SKM-1 (cell line): ENCODE results near the gene BCL2L14.

Experiments used
- DNase-seq: peaks from one replicate; lab custom pipeline; 2025; ENCODE audit not compliant: unreplicated experiment; lab: John Stamatoyannopoulos, UW

BCL2L14 gene, protein sequence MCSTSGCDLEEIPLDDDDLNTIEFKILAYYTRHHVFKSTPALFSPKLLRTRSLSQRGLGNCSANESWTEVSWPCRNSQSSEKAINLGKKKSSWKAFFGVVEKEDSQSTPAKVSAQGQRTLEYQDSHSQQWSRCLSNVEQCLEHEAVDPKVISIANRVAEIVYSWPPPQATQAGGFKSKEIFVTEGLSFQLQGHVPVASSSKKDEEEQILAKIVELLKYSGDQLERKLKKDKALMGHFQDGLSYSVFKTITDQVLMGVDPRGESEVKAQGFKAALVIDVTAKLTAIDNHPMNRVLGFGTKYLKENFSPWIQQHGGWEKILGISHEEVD

DNA sequence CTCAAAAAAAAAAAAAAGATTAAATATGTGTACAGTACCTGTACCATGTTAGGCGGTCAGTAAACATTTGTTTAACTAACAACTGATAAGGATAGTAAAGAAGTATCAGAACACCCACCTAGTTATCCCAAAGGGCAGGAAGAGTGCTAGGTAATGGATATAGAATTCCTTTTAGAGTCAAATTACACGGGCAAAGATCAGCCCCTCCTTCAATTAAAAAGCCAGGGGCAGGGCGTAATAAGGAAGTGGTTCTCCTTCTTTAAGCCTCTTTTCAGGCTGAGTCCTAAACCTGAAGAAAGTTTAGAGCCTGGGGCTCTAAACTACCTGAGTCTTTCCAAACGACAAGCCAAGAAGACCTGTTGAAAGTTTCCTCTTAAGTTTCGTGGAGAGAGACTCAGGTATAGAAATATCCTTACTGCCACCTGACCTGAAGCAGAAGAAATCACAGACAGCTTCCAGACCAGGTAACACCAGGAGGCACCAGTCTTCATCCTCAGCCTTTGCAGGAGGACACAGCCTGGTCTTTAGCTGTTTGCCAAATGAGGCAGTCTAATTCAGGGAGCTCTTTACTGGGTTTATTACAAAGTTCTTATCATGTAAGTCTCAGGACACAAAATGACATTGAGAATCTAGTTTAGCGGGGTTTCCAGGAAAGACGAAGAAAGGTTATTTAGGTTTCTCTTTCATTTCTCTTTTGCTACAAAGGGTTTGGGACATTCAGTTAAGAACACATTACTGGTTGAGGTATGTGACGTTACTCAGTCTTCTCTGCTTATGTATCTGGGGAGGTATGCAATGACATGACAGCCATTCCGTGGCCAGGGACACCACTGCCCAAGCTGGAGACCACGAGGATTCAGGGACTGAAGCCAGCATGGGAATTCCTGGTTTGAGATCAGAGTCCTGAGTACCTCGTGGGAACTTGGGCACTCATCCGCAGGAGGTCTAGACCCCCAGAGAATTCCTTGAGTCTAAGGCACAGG, at the start of gene BCL2L14:
BCL2L14 (plus strand) TSS at position 266 of the 983 bp plus-strand sequence. CDS start 8,367 bp downstream, outside the sequence.
- no peak for DNase-seq

DNA sequence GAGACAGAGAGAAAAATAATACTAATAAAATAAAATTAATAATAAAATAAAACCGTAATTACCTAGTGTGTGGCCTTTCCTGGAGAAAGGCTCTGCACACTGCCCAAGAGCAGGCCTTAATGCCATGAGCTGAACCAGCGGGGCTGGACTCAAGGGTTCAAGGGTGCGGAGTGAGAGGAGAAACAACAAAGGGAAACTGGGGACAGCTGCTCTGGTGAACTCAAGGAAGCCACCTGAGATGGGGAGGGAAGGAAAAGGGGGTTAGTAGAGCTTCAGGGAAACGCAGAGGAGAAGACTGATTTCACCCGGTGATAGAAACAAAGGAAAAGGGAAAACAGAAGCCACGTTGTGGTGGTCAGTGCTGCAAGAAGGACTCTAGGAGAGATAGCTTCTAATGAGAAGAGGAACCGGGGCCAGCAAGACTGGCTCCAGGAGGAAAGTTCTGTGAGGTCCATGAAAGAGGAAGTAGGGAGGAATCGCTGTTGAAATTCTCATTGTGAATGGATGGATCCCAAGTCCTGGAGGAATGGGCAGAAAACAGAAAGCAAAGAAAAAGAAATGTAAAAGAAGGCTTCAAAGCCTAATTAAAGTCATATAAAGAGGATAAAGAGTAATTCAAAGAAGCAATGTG, 48.3 kb upstream of the BCL2L14 start:
- no peak for DNase-seq

DNA sequence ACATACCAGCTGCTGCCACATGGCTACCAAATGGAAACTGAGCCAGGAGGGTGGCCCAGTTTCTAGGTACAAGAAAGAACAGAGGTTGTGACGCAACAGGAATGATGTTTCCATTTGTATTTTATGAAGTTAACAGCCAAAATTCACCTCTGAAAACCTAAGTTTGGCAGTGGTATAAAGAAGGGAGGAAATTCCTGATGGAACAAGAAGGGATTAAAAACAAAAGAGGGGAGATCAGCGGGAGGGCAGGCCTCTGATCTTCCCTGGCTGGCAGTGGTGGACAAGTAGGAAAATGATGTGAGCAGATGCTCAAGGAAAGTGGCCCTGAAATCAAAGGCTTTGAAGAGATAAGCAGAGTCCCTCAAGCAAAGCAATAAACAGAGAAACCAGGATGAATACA, 47.3 kb upstream of the BCL2L14 start:
- no peak for DNase-seq

DNA sequence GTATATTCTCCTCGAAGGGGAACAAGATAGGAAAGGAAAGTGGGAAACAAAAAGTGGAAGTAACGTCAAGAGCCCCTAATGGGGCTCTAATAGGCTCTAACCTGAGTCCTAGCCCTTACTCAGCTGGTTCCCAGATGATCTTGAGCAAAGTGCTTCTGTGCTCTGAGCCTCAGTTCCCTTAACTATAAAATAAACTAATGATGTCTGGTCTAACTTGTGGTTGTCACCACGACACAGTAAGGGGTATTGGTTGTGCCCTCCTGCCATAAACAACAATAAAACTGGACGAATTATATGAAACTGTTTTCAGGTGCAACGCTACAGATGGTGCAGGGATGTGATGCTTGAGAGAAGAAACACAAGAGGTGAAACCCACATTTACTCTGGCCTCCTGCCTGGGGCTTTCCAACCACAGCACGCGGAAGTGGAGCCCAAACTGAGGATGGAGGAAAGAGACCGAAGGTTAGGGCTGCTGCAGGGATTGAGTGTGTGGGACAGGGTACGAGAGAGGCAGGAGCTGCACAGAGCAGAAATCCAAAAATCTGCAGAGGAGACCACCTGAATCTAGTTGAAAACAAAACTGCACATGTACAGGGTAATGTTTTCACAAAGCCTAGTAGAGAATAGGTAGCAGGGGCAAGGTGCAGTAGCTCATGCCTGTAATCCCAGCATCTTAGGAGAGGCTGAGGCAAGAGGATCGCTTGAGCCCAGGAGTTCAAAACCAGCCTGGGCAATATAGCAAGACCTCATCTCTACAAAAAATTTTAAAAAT, 45.6 kb upstream of the BCL2L14 start:
- DNase-seq: no peak

DNA sequence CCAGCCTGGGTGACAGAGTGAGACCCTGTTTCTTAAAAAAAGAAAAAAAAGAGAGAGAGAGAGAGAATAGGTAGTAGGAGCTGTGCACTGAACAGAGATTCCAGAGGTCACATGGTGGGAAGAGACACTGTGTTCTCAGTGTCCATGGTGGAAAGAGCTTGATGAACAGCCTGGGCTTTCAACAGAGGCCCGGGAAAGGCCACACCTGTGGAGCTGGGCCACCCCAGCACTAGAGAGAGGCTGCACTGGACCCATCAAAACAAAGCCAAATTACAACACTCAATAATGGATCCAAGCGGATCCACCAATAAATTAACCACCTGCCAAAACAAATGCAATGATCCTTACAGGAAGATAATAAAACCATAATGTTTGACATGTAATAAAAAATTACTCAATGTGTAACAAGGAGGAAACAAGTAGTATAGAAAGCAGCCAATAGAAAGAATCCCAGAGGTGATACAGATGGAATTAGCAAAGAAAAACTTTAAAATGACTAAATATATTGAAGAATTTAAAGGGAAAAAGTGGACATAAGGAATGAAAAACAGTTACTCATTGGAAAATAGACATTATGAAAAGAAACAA, 44.8 kb upstream of the BCL2L14 start:
- DNase-seq: no peak

DNA sequence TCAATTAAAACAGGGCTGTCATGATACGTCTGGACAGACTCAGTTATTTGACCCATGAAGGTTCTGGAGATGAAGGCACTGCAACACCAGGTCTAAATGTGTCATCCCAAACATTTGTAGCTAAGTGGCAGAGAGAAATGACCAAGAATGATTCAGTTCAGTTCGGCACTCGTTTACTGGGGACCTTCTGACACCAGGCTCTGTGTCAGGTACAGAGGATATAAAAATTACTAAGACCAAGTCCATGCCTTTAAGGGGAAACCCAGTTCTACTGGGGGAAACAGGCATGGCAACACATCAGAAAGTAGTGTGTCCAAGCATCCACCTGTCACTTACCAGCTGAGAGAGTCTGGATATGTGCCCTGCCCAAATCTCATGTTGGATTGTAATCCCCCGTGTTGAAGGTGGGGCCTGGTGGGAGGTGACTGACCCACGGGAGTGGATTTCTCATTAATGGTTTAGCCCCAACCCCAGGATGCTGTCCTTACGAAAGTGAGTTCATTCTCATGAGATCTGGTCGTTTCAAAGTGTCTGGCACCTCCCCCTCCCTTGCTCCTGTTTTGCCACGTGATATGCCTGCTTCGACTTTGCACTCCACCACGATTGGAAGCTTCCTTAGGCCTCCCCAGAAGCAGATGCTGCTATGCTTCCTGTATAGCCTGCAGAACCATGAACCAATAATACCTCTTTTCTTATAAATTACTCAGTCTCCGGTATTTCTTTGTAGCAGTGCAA, 41.9 kb upstream of the BCL2L14 start:
- DNase-seq: no peak

DNA sequence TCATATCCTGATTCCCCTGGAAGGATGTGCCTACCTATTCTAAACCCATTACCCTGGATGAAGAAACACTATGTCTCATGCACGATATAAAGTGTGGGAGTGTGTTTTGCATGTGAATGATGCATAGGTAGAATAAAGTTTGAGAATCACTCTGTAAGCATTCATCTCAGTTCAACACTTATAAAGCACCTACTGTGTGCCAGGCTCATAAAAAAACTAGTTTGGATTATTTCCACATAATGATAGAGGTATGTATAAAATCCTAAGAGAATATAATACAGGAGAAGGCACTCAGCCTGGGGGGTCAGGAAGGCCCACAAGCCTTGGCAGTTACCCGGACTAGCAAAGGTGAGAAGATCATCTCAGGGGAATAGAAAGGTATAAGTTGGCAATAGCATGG, 41.1 kb upstream of the BCL2L14 start:
- DNase-seq: no peak

DNA sequence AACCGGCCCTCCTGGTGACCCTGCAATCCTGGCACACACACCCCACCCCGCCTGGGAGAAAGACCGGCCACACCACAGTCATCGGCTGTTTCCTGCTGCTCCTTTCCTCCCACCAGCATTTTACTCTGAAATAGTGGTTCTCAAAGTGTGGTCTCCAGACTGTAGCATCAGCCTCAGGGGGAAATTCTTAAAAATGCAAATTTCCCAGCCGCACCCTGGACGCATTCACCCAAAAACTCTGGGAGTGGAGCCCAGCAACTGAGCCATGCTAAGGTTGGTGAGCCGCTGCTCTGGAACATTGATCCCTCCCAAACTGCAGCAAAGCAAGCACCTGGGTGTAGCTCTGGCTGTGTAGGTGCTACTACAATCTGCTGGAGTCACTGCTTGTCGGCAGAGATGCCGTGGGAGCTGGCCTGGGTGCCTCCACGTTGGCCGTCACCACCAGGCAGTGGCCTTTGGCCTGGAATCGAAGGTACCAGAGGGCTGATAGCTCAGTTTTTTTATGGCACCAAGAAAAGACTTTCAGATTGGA, 38.4 kb upstream of the BCL2L14 start:
- DNase-seq: no peak

DNA sequence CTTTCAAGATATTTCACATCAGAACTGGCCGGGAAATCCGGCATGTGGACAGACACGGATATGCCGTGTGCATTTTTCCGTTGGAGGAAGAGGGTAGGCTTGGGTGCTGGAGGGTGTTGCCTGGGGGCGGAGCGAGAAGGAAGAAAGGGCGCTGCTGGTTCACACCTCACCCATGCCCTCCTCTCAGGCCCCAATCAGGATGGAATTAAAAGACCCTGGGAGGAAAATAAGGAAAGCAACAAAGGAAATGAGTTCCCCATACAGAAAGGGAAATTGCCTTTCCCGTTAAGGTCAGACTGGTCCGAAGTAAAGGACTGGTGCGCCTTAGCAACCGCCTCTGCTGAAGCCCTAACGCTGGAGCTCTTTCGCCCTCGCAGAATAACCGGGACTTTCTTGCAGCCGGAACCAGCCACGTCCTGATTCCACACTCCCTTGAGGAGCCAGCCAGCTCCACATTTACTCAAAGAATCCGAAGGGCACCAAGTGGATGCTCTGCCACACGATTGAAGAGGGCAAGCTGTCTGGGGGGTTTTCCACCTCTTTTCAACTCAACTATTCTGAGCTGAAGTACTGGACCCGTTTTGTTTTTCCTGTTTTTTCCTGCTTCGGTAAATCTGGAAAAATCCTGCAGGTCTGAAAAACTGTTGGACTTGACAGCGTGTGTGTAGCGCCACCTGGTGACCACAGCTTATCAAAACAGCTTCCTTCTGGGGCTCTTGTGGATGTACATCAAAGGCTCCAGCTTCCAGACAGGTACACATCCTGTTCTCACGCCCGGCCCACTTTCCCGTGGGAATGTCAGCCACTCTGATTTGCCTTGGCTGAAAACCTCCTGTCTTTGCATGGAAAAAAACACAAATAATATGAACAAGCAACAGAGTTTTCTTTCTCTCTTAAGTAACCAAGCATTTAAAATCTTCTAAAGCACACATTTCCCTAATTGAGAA, 37.6 kb upstream of the BCL2L14 start:
- DNase-seq: peak; percentile 25

DNA sequence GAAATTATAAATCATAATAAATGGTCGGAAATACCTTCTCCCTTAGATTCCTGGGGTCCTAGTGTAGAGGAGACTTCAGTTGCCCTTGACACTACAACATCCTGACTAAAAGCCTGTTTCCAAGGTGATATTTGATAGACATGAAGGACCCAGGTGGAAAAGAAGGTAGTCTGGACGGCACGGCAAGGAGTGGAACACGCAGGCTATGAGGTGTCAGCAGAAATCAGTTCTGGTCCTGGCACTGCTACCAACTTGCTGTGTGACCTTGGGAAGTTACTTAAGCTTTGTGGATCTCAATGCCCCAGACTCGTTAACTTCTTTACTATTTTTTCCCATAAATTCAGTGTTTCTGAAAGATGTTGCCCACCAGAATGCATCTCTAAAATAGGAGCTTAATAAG, 36.9 kb upstream of the BCL2L14 start:
- DNase-seq: no peak

DNA sequence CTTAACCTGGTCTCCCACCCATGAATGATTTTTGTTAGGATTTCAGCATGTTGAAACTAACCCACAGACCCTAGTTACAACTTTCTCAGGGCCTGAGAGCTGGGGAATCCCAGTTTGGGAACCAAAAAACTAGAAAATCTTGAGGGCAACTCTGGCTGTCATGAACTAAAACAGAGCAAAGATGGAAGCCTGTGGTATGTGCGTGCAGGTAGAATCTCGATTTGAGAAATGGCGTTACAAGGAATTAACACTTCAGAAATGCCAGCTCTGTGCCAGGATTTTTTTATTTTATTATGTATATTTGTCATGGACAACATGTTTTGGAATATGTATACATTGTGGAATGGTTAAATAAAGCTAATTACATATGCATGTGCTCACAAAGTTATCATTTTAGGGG, 36.4 kb upstream of the BCL2L14 start:
- no peak for DNase-seq

DNA sequence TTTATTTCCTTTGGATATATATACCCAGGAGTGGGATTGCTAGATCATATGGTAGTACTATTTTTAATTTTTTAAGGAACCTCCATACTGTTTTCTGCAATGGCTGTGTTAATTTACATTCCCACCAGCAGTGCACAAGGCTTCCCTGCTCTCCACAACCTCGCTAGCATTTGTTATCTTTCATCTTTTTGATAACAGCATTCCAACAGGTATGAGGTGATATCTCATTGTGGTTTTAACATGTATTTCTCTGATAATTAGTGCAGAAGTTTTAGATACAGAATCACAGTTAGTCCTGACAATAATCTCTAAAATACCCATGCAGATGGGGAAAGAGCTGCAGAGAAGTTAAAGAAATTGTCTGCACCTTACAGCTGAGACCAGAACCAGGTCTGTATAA, 35.5 kb upstream of the BCL2L14 start:
- DNase-seq: no peak

DNA sequence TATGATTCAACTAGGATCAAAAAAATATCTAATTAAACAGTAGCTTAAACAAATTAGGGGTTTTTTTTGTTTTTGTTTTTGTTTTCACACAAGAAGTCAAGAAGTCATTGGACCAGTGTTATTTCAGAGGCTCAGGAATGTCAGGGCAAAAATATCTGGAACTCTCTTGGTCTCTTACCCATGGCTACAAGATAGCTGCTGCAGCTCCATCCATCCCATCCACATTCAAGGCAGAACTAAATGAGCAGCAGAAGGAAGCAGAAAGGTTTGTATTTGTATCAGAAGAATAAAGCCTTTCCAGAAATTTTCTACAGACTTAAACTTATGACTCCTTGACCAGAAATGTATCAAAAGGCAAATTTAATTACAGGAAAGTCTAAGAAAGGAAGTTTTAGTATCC, 33.8 kb upstream of the BCL2L14 start:
- DNase-seq: no peak

DNA sequence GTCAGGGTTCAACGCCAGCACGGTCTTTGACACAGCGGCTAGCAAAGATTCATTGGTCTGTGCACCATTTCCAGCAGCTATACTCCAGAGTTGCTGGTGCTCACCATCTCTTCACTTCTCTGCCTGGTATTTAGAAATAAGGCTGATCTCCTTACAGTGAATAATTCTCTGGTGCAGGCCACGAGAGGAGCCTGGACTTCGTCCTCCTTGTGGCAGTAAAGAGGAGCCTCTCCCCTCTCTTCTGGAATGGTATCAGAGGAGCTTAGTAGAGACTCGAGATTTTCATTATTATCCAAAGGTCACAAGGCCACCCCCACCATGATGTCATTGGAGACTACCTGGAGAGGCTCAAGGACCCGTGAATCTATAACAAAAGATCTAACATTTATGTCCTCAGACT, 30.8 kb upstream of the BCL2L14 start:
- DNase-seq: no peak

DNA sequence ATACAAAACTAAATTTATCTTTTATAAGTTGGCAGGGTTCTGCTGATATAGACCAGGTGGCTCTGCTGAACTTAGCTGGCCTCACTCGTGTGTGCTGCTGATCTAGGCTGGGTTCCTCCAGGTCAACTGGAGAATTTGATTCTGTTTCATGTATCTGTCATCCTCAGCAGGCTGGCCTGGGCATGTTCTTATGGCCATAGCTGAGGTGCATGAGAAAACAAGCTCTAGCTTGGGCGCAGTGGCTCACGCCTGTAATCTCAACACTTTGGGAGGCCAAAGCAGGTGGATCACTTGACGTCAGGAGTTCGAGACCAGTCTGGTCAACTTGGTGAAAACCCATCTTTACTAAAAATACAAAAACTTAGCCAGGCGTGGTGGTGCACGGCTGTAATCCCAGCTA, 24.3 kb upstream of the BCL2L14 start:
- no peak for DNase-seq

DNA sequence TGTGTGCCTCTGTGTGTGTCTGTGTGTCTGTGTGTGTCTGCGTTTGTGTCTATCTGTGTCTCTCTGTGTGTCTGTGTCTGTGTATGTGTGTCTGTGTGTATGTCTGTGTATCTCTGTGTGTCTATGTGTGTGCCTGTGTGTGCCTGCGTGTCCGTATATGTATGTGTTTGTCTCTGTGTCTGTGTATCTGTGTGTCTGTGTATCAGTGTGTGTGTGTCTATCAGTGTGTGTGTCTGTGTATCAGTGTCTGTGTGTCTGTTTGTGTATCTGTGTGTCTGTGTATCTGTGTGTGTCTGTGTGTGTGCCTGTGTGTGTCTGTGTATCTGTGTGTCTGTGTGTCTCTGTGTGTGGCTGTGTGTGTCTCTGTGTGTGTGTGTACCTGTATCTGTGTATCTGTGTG, 23.1 kb upstream of the BCL2L14 start:
- DNase-seq: no peak

DNA sequence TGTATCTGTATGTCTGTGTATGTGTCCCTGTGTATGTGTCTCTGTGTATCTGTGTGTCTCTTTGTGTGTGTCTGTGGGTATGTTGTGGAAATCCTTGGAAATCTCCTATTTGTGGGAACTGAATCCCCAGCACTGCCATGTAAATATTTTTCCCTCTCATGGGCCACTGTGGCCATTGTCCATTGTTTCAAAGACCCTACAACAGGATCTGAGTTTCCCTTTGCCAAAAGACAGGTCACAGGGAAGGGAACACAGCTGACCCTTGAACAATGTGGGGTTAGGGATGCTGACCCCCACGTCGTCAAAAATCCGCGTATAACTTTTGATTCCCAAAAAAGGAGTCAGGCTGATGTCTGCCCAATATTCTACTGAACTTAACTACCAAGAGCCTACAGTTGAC, 22.5 kb upstream of the BCL2L14 start:
- no peak for DNase-seq

DNA sequence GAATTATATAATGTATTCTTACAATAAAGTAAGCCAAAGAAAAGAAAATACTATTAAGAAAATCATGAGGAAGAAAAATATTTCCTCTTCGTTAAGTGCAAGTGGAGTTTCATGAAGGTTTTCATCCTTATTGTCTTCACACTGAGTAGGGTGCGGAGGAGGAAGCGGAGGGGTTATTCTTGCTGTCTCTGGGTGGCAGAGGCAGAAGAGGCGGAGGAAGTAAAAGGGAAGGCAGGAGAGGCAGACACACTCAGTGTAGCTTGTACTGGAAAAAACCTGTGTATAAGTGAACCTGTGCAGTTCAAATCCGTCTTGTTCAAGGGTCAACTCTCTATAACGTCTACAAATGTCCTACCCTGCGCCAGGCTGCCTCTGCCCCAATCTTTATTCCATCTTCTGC, 22.0 kb upstream of the BCL2L14 start:
- DNase-seq: no peak

DNA sequence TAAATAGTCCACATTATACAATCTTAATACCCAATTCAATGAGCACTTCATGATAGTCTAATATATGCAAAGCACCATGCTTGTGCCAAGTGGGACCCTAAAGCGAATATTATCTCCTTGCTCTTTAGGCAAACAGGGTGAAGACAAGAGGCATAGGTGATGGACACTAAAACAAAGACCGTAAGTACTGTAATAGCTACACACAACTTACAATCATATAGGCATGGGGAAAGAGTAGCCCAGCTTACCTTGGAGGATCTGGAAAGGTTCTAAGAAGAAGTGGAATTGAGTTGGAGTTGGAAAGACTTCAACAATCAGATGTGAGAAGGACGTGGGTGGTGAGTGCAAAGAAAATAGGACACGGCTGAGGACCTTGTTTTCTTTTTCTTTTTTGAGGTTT, 19.1 kb upstream of the BCL2L14 start:
- no peak for DNase-seq
